Measurements from ENCODE around the gene STX1B.

Gene STX1B

DNA sequence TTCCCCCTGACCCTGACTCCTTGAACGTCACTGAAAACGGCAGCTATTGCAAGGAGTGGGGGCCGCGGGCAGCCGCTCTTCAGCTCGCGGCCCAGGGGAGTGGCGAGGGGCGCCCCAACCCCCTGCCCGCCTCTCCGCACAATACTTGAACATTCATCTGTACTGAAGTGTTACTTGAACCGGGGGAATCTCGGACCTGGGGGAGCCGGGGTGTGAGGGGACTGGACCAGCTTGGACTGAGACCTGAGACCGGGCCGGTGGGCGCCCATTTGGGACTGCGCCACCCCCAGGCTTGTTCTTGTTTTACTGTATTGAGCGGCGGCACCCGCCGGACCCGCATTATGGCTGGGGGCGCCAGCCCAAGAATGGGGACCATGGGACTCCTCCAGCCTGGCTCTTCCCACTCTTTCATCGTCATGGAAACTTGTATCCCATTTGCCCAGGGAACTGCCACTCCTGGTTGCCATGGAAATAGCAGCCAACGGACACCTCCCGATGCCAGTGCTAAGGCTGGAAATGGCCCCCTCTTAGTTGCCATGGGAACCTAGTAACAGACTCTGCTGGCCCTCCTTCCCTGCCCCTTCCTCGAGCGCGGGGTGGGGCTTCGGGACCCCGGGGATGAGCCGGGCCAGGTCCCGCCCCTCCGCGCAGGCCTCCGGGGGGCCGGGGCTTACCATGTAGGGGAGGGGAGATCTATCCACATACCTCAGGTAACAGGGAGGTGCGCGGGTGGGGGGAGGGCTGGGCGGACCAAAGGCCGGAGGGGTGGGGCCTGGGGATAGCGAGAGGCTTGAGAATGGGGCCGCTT, 62.4 kb downstream of the STX1B start:
- DNase-seq = peak; percentile 98
- peak overlapping the region; percentile 75 for H3K4me3 ChIP-seq (ENCODE audit: low read depth, low read length)
- in situ Hi-C loops (cut with HindIII; ENCODE audit: low pct_ligation_motif_present, low sequenced_read_pairs) = loop anchor here (25.0 kb wide), 1 partner anchor 514 kb away; the partner anchor contains the start of genes ARMC5 and TGFB1I1
- H3K36me3 ChIP-seq (replicated peaks) = peaks cover 11% of the 10 kb centered on the region
- H3K27ac ChIP-seq = peak overlapping the region; percentile 29
- H3K27me3 ChIP-seq (replicated peaks) = no peaks in the 10 kb centered on the region
- TF ChIP-seq, protein P1, sequence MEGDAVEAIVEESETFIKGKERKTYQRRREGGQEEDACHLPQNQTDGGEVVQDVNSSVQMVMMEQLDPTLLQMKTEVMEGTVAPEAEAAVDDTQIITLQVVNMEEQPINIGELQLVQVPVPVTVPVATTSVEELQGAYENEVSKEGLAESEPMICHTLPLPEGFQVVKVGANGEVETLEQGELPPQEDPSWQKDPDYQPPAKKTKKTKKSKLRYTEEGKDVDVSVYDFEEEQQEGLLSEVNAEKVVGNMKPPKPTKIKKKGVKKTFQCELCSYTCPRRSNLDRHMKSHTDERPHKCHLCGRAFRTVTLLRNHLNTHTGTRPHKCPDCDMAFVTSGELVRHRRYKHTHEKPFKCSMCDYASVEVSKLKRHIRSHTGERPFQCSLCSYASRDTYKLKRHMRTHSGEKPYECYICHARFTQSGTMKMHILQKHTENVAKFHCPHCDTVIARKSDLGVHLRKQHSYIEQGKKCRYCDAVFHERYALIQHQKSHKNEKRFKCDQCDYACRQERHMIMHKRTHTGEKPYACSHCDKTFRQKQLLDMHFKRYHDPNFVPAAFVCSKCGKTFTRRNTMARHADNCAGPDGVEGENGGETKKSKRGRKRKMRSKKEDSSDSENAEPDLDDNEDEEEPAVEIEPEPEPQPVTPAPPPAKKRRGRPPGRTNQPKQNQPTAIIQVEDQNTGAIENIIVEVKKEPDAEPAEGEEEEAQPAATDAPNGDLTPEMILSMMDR (IDR thresholded peaks at IDR 0.05; ENCODE audit: low read depth, low read length, missing control alignments) = peak; percentile 2

GRCh38 chr16:30947541-30947858, 62.9 kb downstream of the STX1B start:
- Histone ChIP-seq H3K4me3 (ENCODE audit: low read depth, low read length) (no peak overlapping the region), H3K27me3 (replicated peaks) (no peaks in the 10 kb centered on the region), H3K36me3 (replicated peaks) (peaks cover 15% of the 10 kb centered on the region), H3K27ac (no peak overlapping the region)
- no peak for DNase-seq
- TF ChIP-seq, protein P1 (IDR thresholded peaks at IDR 0.05; ENCODE audit: low read depth, low read length, missing control alignments) = no peak
- in situ Hi-C loops (cut with HindIII; ENCODE audit: low pct_ligation_motif_present, low sequenced_read_pairs) = loop anchor here (25.0 kb wide), 1 partner anchor 515 kb away; the partner anchor contains the start of genes ARMC5 and TGFB1I1

DNA sequence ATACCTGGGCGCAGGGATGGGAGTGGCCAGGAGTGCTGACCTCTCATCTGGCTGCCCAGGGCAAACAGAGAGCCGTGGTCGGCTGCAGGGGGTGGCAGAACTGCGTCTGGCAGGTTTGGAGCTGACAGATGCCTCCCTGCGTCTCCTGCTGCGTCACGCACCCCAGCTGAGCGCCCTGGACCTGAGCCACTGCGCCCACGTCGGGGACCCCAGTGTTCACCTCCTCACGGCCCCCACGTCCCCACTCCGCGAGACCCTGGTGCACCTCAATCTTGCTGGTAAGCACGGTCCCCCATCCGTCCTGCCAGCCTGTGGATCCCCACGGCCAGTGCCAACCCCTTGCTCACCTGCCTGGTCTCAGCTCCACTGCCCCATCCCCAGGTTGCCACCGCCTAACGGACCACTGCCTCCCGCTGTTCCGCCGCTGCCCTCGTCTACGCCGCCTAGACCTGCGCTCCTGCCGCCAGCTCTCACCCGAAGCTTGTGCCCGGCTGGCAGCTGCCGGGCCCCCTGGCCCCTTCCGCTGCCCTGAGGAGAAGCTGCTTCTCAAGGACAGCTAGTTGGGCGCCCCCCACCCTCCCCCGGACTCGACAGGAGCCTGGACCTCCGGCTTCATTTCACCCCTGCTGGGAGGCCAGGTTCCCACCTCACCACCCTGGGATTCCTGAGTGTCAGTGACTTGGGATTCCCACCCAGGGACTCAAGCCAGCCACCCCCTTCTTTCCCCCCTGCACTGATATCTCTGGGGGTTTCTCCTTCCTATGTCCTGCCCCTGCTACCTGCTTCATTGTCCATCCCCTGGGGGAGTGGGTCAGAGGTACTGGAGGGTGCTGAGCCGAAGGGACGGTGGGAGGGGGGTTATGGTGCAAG, 63.5 kb downstream of the STX1B start:
- in situ Hi-C loops (cut with HindIII; ENCODE audit: low pct_ligation_motif_present, low sequenced_read_pairs) = loop anchor here (25.0 kb wide), 1 partner anchor 515 kb away; the partner anchor contains the start of genes ARMC5 and TGFB1I1
- TF ChIP-seq, protein P1 (IDR thresholded peaks at IDR 0.05; ENCODE audit: low read depth, low read length, missing control alignments) = no peak
- Histone ChIP-seq H3K4me3 (ENCODE audit: low read depth, low read length) (no peak overlapping the region), H3K27me3 (replicated peaks) (no peaks in the 10 kb centered on the region), H3K36me3 (replicated peaks) (peaks cover 20% of the 10 kb centered on the region), H3K27ac (no peak overlapping the region)
- no peak for DNase-seq

DNA sequence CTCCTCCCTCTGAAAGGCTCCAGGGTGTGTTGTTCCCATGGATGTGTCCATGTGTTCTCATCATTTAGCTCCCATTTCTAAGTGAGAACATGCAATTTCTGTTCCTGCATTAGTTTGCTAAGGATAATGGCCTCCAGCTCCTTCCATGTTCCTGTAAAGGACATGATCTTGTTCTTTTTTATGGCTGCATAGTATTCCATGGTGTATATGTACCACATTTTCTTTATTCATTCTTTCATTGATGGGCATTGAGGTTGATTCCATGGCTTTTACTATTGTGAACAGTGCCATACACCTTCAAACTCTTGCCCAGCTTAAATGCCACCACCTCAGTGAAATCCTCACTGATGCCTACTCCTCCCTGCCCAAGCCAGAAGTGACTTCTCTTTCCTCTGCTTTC, 66.1 kb downstream of the STX1B start:
- TF ChIP-seq, protein P1 (IDR thresholded peaks at IDR 0.05; ENCODE audit: low read depth, low read length, missing control alignments) = no peak
- DNase-seq = no peak
- no peaks in the 10 kb centered on the region for H3K27me3 ChIP-seq (replicated peaks)
- no peak overlapping the region for H3K4me3 ChIP-seq (ENCODE audit: low read depth, low read length)
- H3K36me3 ChIP-seq (replicated peaks) = peaks cover 27% of the 10 kb centered on the region
- H3K27ac ChIP-seq = no peak overlapping the region
- in situ Hi-C loops (cut with HindIII; ENCODE audit: low pct_ligation_motif_present, low sequenced_read_pairs) = loop anchor here (25.0 kb wide), 1 partner anchor 518 kb away; the partner anchor contains the start of genes ARMC5 and TGFB1I1

GRCh38 chr16:30942426-30942806, 68.0 kb downstream of the STX1B start:
- TF ChIP-seq, protein P1 (IDR thresholded peaks at IDR 0.05; ENCODE audit: low read depth, low read length, missing control alignments) = no peak
- DNase-seq = no peak
- peaks cover 27% of the 10 kb centered on the region for H3K36me3 ChIP-seq (replicated peaks)
- H3K27me3 ChIP-seq (replicated peaks) = no peaks in the 10 kb centered on the region
- in situ Hi-C loops (cut with HindIII; ENCODE audit: low pct_ligation_motif_present, low sequenced_read_pairs) = loop anchor here (25.0 kb wide), 1 partner anchor 520 kb away; the partner anchor contains the start of genes ARMC5 and TGFB1I1
- H3K27ac ChIP-seq = no peak overlapping the region
- H3K4me3 ChIP-seq (ENCODE audit: low read depth, low read length) = no peak overlapping the region

Measured in brain microvascular endothelial cell (primary cell).